ENCODE measurements around the gene HLA-DOB.

Gene HLA-DOB

DNA sequence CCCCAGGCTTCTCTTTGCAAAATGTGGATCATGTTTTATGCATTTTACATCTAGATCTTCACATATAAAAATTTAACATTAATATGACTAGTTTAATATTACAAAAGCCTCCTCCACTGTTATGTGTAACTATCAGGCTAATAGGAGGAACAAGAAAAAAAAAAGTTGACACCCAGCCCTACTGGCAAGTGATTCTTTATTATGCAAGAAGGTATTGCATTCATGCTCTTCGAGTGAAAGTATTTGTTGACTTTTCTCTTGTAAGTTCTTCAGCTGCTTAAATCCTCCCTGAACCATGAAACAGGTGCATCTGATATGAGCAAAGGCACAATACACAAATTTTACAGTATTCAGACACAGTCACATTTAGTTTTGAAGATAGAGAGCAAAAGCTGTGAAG, 52.8 kb downstream of the HLA-DOB start:
- Mint-ChIP-seq H3K36me3 (ENCODE audit: low read depth) (no peaks in the 10 kb centered on the region), H3K9me3 (no peaks in the 10 kb centered on the region), H3K27me3 (ENCODE audit: low read depth, poor library complexity) (peaks cover 29% of the 10 kb centered on the region), H3K4me1 (no peaks in the 10 kb centered on the region), H3K27ac (no peak overlapping the region), H3K4me3 (no peak overlapping the region)
- TF ChIP-seq, protein P1, sequence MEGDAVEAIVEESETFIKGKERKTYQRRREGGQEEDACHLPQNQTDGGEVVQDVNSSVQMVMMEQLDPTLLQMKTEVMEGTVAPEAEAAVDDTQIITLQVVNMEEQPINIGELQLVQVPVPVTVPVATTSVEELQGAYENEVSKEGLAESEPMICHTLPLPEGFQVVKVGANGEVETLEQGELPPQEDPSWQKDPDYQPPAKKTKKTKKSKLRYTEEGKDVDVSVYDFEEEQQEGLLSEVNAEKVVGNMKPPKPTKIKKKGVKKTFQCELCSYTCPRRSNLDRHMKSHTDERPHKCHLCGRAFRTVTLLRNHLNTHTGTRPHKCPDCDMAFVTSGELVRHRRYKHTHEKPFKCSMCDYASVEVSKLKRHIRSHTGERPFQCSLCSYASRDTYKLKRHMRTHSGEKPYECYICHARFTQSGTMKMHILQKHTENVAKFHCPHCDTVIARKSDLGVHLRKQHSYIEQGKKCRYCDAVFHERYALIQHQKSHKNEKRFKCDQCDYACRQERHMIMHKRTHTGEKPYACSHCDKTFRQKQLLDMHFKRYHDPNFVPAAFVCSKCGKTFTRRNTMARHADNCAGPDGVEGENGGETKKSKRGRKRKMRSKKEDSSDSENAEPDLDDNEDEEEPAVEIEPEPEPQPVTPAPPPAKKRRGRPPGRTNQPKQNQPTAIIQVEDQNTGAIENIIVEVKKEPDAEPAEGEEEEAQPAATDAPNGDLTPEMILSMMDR (IDR thresholded peaks at IDR 0.05) = no peak
- DNase-seq = no peak

DNA sequence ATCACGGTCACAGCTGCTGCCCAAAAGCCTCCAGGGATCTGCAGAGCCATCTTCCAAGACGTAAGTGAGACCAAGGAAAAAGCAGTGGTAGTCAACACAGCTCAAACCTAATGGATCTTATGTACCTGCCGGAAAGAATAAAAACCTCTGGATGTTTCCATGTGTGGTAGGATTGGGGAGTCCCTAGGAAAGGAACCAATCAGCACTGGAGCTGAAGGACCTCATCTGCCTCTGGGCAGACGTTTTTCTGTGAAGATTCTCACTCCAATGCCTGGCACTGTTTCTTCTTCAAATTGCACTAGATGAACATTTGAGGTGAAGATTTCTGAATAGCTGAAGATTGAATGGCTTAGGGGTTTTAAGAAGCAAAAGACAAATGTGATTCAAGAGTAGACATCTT, 53.4 kb downstream of the HLA-DOB start, which contains the start of gene HLA-DQB2:
HLA-DQB2 (minus strand) TSS at position 112 of the 400 bp plus-strand sequence; CDS start at position 50, 62 bp downstream.
- H3K27me3 Mint-ChIP-seq (ENCODE audit: low read depth, poor library complexity) = peaks cover 30% of the 10 kb centered on the region
- TF ChIP-seq, protein P1 (IDR thresholded peaks at IDR 0.05) = no peak

More for the DNA sequence above, 53.4 kb downstream of the HLA-DOB start, which contains the start of gene HLA-DQB2:
- Mint-ChIP-seq H3K4me1 (no peaks in the 10 kb centered on the region), H3K9me3 (no peaks in the 10 kb centered on the region), H3K36me3 (ENCODE audit: low read depth) (no peaks in the 10 kb centered on the region), H3K4me3 (no peak within 1 kb of the TSS), H3K27ac (no peak within 1 kb of the TSS)
- no peak for DNase-seq
